B cell (primary cell): ENCODE data around the gene ICAM1.

Experiments used
- CTCF ChIP-seq: fragments of 200-600 bp; IDR thresholded peaks from one replicate; pipeline ENCODE4 v1.8.0; 2022; ENCODE audit warnings: antibody characterized with exemption, mild to moderate bottlenecking
- EZH2 ChIP-seq: IDR thresholded peaks from 2 replicates; pipeline ENCODE4 v1.6.1; 2012; ENCODE audit warnings: borderline replicate concordance, low read depth, mild to moderate bottlenecking, moderate library complexity, low read length; ENCODE audit not compliant: insufficient read depth, poor library complexity, severe bottlenecking

GRCh38 chr19:10317045-10317856 lies 46.3 kb downstream of the ICAM1 start:
- no peak for TF ChIP-seq EZH2
- TF ChIP-seq CTCF = no peak
